Activated CD4-positive, alpha-beta memory T cell treated with anti-CD3 and anti-CD28 coated beads, Interleukin-2, amount 10 ng/mL, durations not matched to agents 7 days and 5 days (primary cell): ENCODE measurements around the gene WDR1. TPM values are rescaled to one million over a fixed set of nuclear protein-coding genes. Genes with fewer than 3 reads are reported as not detected.
A peak's percentile ranks its signal among the peaks of the same experiment; 100 is the strongest.

Experiments used
- CTCF ChIA-PET: fragments of 350-600 bp; sonication (Branson Sonifier 250); formaldehyde crosslinking; loops from one replicate; lab custom pipeline; 2021; ENCODE audit warnings: antibody characterized with exemption, inconsistent platforms; lab: Charles Lee
- POLR2A ChIA-PET: fragments of 350-600 bp; sonication (Branson Sonifier 250); formaldehyde crosslinking; loops from one replicate; lab custom pipeline; 2021; ENCODE audit warnings: antibody characterized with exemption; lab: Charles Lee
- DNase-seq: peaks from one replicate; pipeline ENCODE4 v3.0.0-alpha.2; 2020
- H3K27ac Mint-ChIP-seq: one replicate; pipeline ENCODE4 v1.8.0; 2021; ENCODE audit warnings: mild to moderate bottlenecking, mixed read lengths
- H3K27me3 Mint-ChIP-seq: one replicate; pipeline ENCODE4 v1.8.0; 2021; ENCODE audit warnings: mixed read lengths
- H3K36me3 Mint-ChIP-seq: one replicate; pipeline ENCODE4 v1.8.0; 2021; ENCODE audit warnings: low read depth, mixed read lengths
- H3K4me1 Mint-ChIP-seq: one replicate; pipeline ENCODE4 v1.8.0; 2021; ENCODE audit warnings: mixed read lengths
- H3K4me3 Mint-ChIP-seq: one replicate; pipeline ENCODE4 v1.8.0; 2021; ENCODE audit warnings: mild to moderate bottlenecking, mixed read lengths
- H3K9me3 Mint-ChIP-seq: one replicate; pipeline ENCODE4 v1.8.0; 2021; ENCODE audit warnings: mixed read lengths
- total RNA-seq, 2 experiments: library from RNA; stranded (reverse); gene quantifications; one replicate each; pipeline ENCODE4 v1.2.3, GENCODE V29; 2021

Gene WDR1
- 100 to 1,000 TPM; 463 to 465 TPM for total RNA-seq

GRCh38 chr4:10116569-10117358 is at the start of gene WDR1:
WDR1 (minus strand) TSS chr4:10116799; CDS start chr4:10116666, 133 bp downstream.
- H3K4me1 Mint-ChIP-seq: peaks cover 57% of the 10 kb centered on the region

GRCh38 chr4:10164877-10165283 is 48.3 kb upstream of the WDR1 start:
- Mint-ChIP-seq H3K27ac (no peak overlapping the region), H3K4me3 (no peak overlapping the region), H3K9me3 (no peaks in the 10 kb centered on the region), H3K4me1 (peaks cover 30% of the 10 kb centered on the region), H3K36me3 (no peaks in the 10 kb centered on the region), H3K27me3 (no peaks in the 10 kb centered on the region)
- ChIA-PET CTCF (interaction anchor here (0.9 to 2.8 kb wide), 12 partner anchors 9 to 384 kb away, joined by 3 to 17 read pairs (median 5); no protein-coding TSS in a partner anchor), POLR2A (interaction anchor here (1.1 to 1.8 kb wide), 2 partner anchors 16 to 48 kb away, joined by 4 to 5 read pairs; partner anchors contain the start of gene WDR1)
- peak; percentile 28 for DNase-seq

More at GRCh38 chr4:10116569-10117358, at the start of gene WDR1:
- H3K4me3 Mint-ChIP-seq: peak within 1 kb of the TSS; percentile 94
- ChIA-PET POLR2A (interaction anchor here (0.8 to 21.9 kb wide), 23 partner anchors 9 to 559 kb away, joined by 3 to 503 read pairs (median 4); partner anchors contain the start of gene ZNF518B), CTCF (interaction anchor here (1.0 to 6.1 kb wide), 11 partner anchors 8 to 287 kb away, joined by 3 to 26 read pairs (median 4); no protein-coding TSS in a partner anchor)
- H3K27me3 Mint-ChIP-seq: no peaks in the 10 kb centered on the region
- peaks cover 48% of the 10 kb centered on the region for H3K36me3 Mint-ChIP-seq
- peak; percentile 95 for DNase-seq
- H3K9me3 Mint-ChIP-seq: no peaks in the 10 kb centered on the region
- peak within 1 kb of the TSS; percentile 97 for H3K27ac Mint-ChIP-seq

- Mint-ChIP-seq H3K9me3 (no peaks in the 10 kb centered on the region), H3K36me3 (no peaks in the 10 kb centered on the region), H3K27me3 (no peaks in the 10 kb centered on the region), H3K4me1 (peaks cover 30% of the 10 kb centered on the region), H3K4me3 (no peak overlapping the region), H3K27ac (no peak overlapping the region)
- CTCF ChIA-PET: interaction anchor here (1.2 to 2.8 kb wide), 4 partner anchors 18 to 298 kb away, joined by 3 to 17 read pairs (median 14); no protein-coding TSS in a partner anchor
- POLR2A ChIA-PET: interaction anchor here (0.8 to 1.1 kb wide), 2 partner anchors 18 to 57 kb away, joined by 3 read pairs; no protein-coding TSS in a partner anchor
- DNase-seq: no peak
Measured at GRCh38 chr4:10163296-10163695, 46.7 kb upstream of the WDR1 start.

GRCh38 chr4:10162341-10163000 is 45.9 kb upstream of the WDR1 start:
- DNase-seq: no peak
- Mint-ChIP-seq H3K27me3 (no peaks in the 10 kb centered on the region), H3K36me3 (no peaks in the 10 kb centered on the region), H3K4me1 (peaks cover 33% of the 10 kb centered on the region), H3K4me3 (no peak overlapping the region), H3K9me3 (no peaks in the 10 kb centered on the region), H3K27ac (peak overlapping the region; percentile 75)
- POLR2A ChIA-PET: interaction anchor here (0.8 to 1.1 kb wide), 3 partner anchors 19 to 294 kb away, joined by 3 read pairs; no protein-coding TSS in a partner anchor
- CTCF ChIA-PET: interaction anchor here (1.2 to 2.2 kb wide), 2 partner anchors 21 to 298 kb away, joined by 3 to 12 read pairs; no protein-coding TSS in a partner anchor

GRCh38 chr4:10161840-10162239 is 45.2 kb upstream of the WDR1 start:
- ChIA-PET POLR2A (interaction anchor here (1.1 to 1.3 kb wide), 2 partner anchors 45 to 294 kb away, joined by 3 to 7 read pairs; partner anchors contain the start of gene WDR1), CTCF (interaction anchor here (1.3 to 4.8 kb wide), 10 partner anchors 17 to 390 kb away, joined by 3 to 61 read pairs (median 8); no protein-coding TSS in a partner anchor)
- peaks cover 33% of the 10 kb centered on the region for H3K4me1 Mint-ChIP-seq
- H3K27me3 Mint-ChIP-seq: no peaks in the 10 kb centered on the region
- no peak overlapping the region for H3K4me3 Mint-ChIP-seq
- peak; percentile 71 for DNase-seq
- H3K36me3 Mint-ChIP-seq: no peaks in the 10 kb centered on the region
- peak overlapping the region; percentile 75 for H3K27ac Mint-ChIP-seq
- H3K9me3 Mint-ChIP-seq: no peaks in the 10 kb centered on the region

- H3K4me1 Mint-ChIP-seq: peaks cover 33% of the 10 kb centered on the region
- H3K4me3 Mint-ChIP-seq: no peak overlapping the region
- ChIA-PET CTCF (interaction anchor here (0.7 to 4.8 kb wide), 14 partner anchors 10 to 391 kb away, joined by 3 to 61 read pairs (median 6); no protein-coding TSS in a partner anchor), POLR2A (interaction anchor here (1.3 kb wide), 1 partner anchor 44 kb away, joined by 7 read pairs; the partner anchor contains the start of gene WDR1)
- no peak for DNase-seq
- no peaks in the 10 kb centered on the region for H3K36me3 Mint-ChIP-seq
- H3K27ac Mint-ChIP-seq: peak overlapping the region; percentile 75
- H3K27me3 Mint-ChIP-seq: peaks cover 2% of the 10 kb centered on the region
- H3K9me3 Mint-ChIP-seq: no peaks in the 10 kb centered on the region
Measured at GRCh38 chr4:10161146-10161545, 44.5 kb upstream of the WDR1 start.

- no peak overlapping the region for H3K4me3 Mint-ChIP-seq
- no peak for DNase-seq
- POLR2A ChIA-PET: no interaction called here
- H3K4me1 Mint-ChIP-seq: peaks cover 33% of the 10 kb centered on the region
- CTCF ChIA-PET: interaction anchor here (0.7 to 4.8 kb wide), 14 partner anchors 11 to 392 kb away, joined by 3 to 61 read pairs (median 7); no protein-coding TSS in a partner anchor
- no peaks in the 10 kb centered on the region for H3K9me3 Mint-ChIP-seq
- H3K27me3 Mint-ChIP-seq: peaks cover 2% of the 10 kb centered on the region
- no peak overlapping the region for H3K27ac Mint-ChIP-seq
- no peaks in the 10 kb centered on the region for H3K36me3 Mint-ChIP-seq
Measured at GRCh38 chr4:10160281-10160856, 43.8 kb upstream of the WDR1 start.

- POLR2A ChIA-PET: no interaction called here
- Mint-ChIP-seq H3K4me3 (no peak overlapping the region), H3K4me1 (peaks cover 30% of the 10 kb centered on the region), H3K27me3 (peaks cover 2% of the 10 kb centered on the region), H3K9me3 (no peaks in the 10 kb centered on the region), H3K36me3 (no peaks in the 10 kb centered on the region), H3K27ac (no peak overlapping the region)
- no peak for DNase-seq
- CTCF ChIA-PET: interaction anchor here (0.7 to 4.8 kb wide), 11 partner anchors 15 to 392 kb away, joined by 3 to 61 read pairs (median 6); no protein-coding TSS in a partner anchor
Measured at GRCh38 chr4:10159671-10160070, 43.1 kb upstream of the WDR1 start.

- Mint-ChIP-seq H3K9me3 (no peaks in the 10 kb centered on the region), H3K27ac (no peak overlapping the region), H3K36me3 (no peaks in the 10 kb centered on the region), H3K27me3 (peaks cover 2% of the 10 kb centered on the region), H3K4me3 (no peak overlapping the region), H3K4me1 (peaks cover 30% of the 10 kb centered on the region)
- ChIA-PET POLR2A (interaction anchor here (0.8 to 1.6 kb wide), 2 partner anchors 42 to 303 kb away, joined by 3 read pairs; partner anchors contain the start of gene WDR1), CTCF (interaction anchor here (0.6 to 4.8 kb wide), 19 partner anchors 10 to 391 kb away, joined by 3 to 61 read pairs (median 4); no protein-coding TSS in a partner anchor)
- DNase-seq: no peak
Measured at GRCh38 chr4:10158333-10158942, 41.8 kb upstream of the WDR1 start.

GRCh38 chr4:10157478-10158332 is 41.1 kb upstream of the WDR1 start:
- no peak overlapping the region for H3K4me3 Mint-ChIP-seq
- peaks cover 29% of the 10 kb centered on the region for H3K4me1 Mint-ChIP-seq
- CTCF ChIA-PET: interaction anchor here (0.6 to 4.8 kb wide), 19 partner anchors 10 to 392 kb away, joined by 3 to 61 read pairs (median 4); no protein-coding TSS in a partner anchor
- H3K36me3 Mint-ChIP-seq: no peaks in the 10 kb centered on the region
- DNase-seq: peak; percentile 55
- peaks cover 2% of the 10 kb centered on the region for H3K27me3 Mint-ChIP-seq
- no peaks in the 10 kb centered on the region for H3K9me3 Mint-ChIP-seq
- no peak overlapping the region for H3K27ac Mint-ChIP-seq
- POLR2A ChIA-PET: interaction anchor here (0.8 to 1.6 kb wide), 2 partner anchors 41 to 303 kb away, joined by 3 read pairs; partner anchors contain the start of gene WDR1

GRCh38 chr4:10154241-10154640 is 37.6 kb upstream of the WDR1 start:
- no peak for DNase-seq
- Mint-ChIP-seq H3K9me3 (no peaks in the 10 kb centered on the region), H3K4me3 (no peak overlapping the region), H3K36me3 (no peaks in the 10 kb centered on the region), H3K27me3 (peaks cover 2% of the 10 kb centered on the region), H3K4me1 (peaks cover 3% of the 10 kb centered on the region), H3K27ac (no peak overlapping the region)
- ChIA-PET CTCF (interaction anchor here (1.1 to 1.6 kb wide), 4 partner anchors 11 to 384 kb away, joined by 3 to 6 read pairs (median 6); no protein-coding TSS in a partner anchor), POLR2A (interaction anchor here (2.3 kb wide), 1 partner anchor 37 kb away, joined by 7 read pairs; the partner anchor contains the start of gene WDR1)
